HEK293T (cell line): ENCODE data around the gene TSPO2.

ENCODE experiments used
- CTCF ChIA-PET: fragments of 350-600 bp; formaldehyde crosslinking; extraction: SDS; loops from one replicate; lab custom pipeline; 2021; ENCODE audit warnings: antibody characterized with exemption, inconsistent platforms; lab: Yijun Ruan, JAX
- POLR2A ChIA-PET: fragments of 350-600 bp; formaldehyde crosslinking; extraction: SDS; loops from one replicate; lab custom pipeline; 2020; ENCODE audit warnings: antibody characterized with exemption, inconsistent platforms; lab: Yijun Ruan, JAX
- DNase-seq: peaks from one replicate; pipeline ENCODE4 v3.0.0; 2012; ENCODE audit warnings: mixed read lengths; ENCODE audit errors: extremely low spot score
- ARNT ChIP-seq: fragments of 450-650 bp; IDR thresholded peaks from 2 replicates; pipeline ENCODE4 v1.6.1; 2017; ENCODE audit warnings: mild to moderate bottlenecking
- BHLHE40 ChIP-seq: fragments of 450-650 bp; IDR thresholded peaks from 2 replicates; pipeline ENCODE4 v1.6.1; 2016; ENCODE audit warnings: mild to moderate bottlenecking, moderate library complexity, borderline replicate concordance
- CTBP1 ChIP-seq: fragments of 450-650 bp; IDR thresholded peaks from 2 replicates; pipeline ENCODE4 v1.6.1; 2016; ENCODE audit warnings: borderline replicate concordance
- ELF4 ChIP-seq: fragments of 450-650 bp; IDR thresholded peaks from 2 replicates; pipeline ENCODE4 v1.6.1; 2017; ENCODE audit warnings: antibody characterized with exemption
- FOXA1 ChIP-seq: fragments of 450-650 bp; IDR thresholded peaks from 2 replicates; pipeline ENCODE4 v1.6.1; 2016; ENCODE audit warnings: mild to moderate bottlenecking
- FOXK2 ChIP-seq: fragments of 450-650 bp; IDR thresholded peaks from 2 replicates; pipeline ENCODE4 v1.6.1; 2016; ENCODE audit warnings: mild to moderate bottlenecking
- FOXM1 ChIP-seq: fragments of 450-650 bp; IDR thresholded peaks from 2 replicates; pipeline ENCODE4 v1.6.1; 2017; ENCODE audit warnings: mild to moderate bottlenecking, borderline replicate concordance
- HDGF ChIP-seq: fragments of 450-650 bp; IDR thresholded peaks from 2 replicates; pipeline ENCODE4 v1.6.1; 2017; ENCODE audit warnings: antibody characterized with exemption, borderline replicate concordance
- L3MBTL2 ChIP-seq: fragments of 450-650 bp; conservative IDR thresholded peaks from 2 replicates; pipeline ENCODE4 v1.6.1; 2016; ENCODE audit warnings: mild to moderate bottlenecking
- LEF1 ChIP-seq: fragments of 450-650 bp; IDR thresholded peaks from 2 replicates; pipeline ENCODE4 v1.6.1; 2017; ENCODE audit warnings: mild to moderate bottlenecking, borderline replicate concordance
- NFRKB ChIP-seq: fragments of 450-650 bp; IDR thresholded peaks from 2 replicates; pipeline ENCODE4 v1.6.1; 2016; ENCODE audit warnings: mild to moderate bottlenecking, moderate library complexity
- SP1 ChIP-seq: fragments of 450-650 bp; IDR thresholded peaks from 2 replicates; pipeline ENCODE4 v1.6.1; 2017
- SUZ12 ChIP-seq: fragments of 450-650 bp; IDR thresholded peaks from 2 replicates; pipeline ENCODE4 v1.6.1; 2016; ENCODE audit warnings: mild to moderate bottlenecking
- TARDBP ChIP-seq: fragments of 450-650 bp; IDR thresholded peaks from 2 replicates; pipeline ENCODE4 v1.6.1; 2016
- ZNF384 ChIP-seq: fragments of 450-650 bp; IDR thresholded peaks from 2 replicates; pipeline ENCODE4 v1.6.1; 2016
- TF ChIP-seq, protein P1 (sequence below): fragments of 450-650 bp; IDR thresholded peaks from 2 replicates; pipeline ENCODE4 v1.6.1; 2016

The TSPO2 gene

DNA sequence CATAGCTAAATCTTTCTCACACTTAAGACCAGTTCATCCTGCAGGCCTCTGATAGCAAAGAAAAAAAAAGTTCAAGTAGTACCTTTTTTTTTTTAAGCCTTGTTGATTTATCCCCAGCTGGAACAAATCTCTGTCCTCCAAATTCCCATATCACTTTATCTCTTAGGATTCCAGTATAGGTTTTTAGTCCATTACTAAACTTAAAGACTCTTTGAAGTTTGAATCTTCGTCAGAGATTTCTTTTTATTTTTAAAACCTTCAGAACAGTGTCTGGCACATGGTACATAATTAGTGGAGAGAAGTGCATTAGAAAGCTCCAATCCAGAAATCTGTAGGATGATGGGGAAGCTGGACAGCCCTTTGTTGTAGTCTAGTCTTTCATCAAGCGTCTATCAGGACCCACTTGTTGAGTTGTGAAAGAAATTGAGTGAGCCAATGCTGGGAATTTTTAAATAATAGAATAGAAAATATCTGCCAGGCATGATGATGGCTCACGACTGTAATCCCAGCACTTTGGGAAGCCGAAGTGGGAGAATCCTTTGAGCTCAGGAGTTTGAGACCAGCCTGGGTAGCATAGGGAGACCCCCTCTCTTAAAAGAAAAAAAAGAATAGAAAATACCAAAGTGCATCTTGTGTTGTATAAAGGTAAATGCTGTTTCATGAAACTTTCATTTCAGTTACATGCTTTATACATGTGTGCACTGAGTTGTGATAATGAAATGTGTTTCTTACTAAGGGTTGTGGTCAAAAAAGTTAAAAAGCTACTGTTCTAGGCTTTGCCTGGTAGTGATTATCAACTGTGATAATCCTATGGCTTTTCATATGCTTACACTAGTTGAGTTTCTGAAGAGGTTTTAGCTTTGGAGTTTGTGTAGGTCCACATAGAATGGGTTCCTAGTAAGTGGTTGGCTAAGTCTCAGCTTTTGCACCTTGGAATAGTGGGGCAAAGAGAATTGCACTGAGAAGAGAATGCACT lies 33.7 kb downstream of the TSPO2 start:
- TF ChIP-seq SP1 (no peak), ARNT (no peak), FOXM1 (no peak), TARDBP (no peak), FOXA1 (no peak), HDGF (no peak), FOXK2 (no peak), L3MBTL2 (no peak)
- TF ChIP-seq, protein P1, sequence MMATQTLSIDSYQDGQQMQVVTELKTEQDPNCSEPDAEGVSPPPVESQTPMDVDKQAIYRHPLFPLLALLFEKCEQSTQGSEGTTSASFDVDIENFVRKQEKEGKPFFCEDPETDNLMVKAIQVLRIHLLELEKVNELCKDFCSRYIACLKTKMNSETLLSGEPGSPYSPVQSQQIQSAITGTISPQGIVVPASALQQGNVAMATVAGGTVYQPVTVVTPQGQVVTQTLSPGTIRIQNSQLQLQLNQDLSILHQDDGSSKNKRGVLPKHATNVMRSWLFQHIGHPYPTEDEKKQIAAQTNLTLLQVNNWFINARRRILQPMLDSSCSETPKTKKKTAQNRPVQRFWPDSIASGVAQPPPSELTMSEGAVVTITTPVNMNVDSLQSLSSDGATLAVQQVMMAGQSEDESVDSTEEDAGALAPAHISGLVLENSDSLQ: no peak
- ChIA-PET POLR2A (interaction anchor here (1.0 kb wide), 1 partner anchor 48 kb away, joined by 3 read pairs; no protein-coding TSS in a partner anchor), CTCF (interaction anchor here (0.7 to 0.8 kb wide), 2 partner anchors 43 to 203 kb away, joined by 3 to 4 read pairs; no protein-coding TSS in a partner anchor)
- no peak for DNase-seq

DNA sequence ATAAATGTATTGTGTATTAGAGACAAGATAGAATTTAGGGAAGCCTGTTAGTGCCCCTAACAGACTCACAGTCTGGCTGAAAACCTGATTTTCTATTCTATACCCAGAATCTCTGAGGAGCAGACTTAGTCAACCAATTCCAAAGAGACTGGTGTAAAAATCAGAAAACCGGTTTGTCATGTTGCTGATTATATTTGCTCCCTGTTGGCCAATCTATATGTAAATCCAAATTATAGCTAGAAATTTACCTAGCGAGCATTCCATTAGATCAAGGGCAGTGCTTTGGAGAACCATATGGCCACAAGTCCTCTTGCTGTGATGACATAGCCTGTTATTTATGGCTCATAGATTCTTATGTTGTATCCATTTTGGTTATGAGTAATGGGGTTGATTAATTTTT lies 35.3 kb downstream of the TSPO2 start:
- ChIA-PET CTCF (no interaction called here), POLR2A (no interaction called here)
- TF ChIP-seq NFRKB (no peak), ZNF384 (no peak), SP1 (no peak), HDGF (no peak), CTBP1 (no peak), L3MBTL2 (no peak), SUZ12 (no peak), FOXM1 (no peak), FOXK2 (no peak), TARDBP (no peak), LEF1 (no peak), FOXA1 (no peak), ELF4 (no peak), BHLHE40 (no peak), ARNT (no peak)
- TF ChIP-seq, protein P1: no peak
- no peak for DNase-seq

DNA sequence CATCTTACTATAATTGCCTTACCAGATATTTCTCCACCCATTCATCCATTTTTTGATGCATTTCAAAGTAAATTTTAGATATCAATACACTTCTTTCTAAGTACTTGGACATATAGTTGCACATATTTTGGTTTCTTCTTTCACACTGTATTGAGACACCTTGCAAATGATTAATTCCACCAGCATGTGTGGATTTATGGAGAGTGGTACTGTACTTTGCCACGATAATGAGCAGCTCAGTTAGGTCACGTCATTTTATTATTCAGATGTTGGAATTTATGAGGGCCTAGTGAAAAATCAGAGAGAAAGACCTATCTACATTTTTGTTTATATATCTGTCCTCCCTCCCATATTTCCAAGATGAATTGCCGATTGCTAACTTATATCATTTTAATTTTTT lies 35.8 kb downstream of the TSPO2 start:
- CTCF ChIA-PET: no interaction called here
- POLR2A ChIA-PET: no interaction called here
- TF ChIP-seq ELF4 (no peak), L3MBTL2 (no peak), SP1 (no peak), ARNT (no peak), HDGF (no peak), ZNF384 (no peak), TARDBP (no peak), LEF1 (no peak)
- no peak for DNase-seq

- ChIA-PET CTCF (no interaction called here), POLR2A (no interaction called here)
- DNase-seq: no peak
- no peak for TF ChIP-seq FOXA1
- TF ChIP-seq NFRKB: no peak
- no peak for TF ChIP-seq TARDBP
- no peak for TF ChIP-seq ELF4
- TF ChIP-seq SP1: no peak
- no peak for TF ChIP-seq BHLHE40
- TF ChIP-seq SUZ12: no peak
Measured at GRCh38 chr6:41079080-41079479, 36.8 kb downstream of the TSPO2 start.

DNA sequence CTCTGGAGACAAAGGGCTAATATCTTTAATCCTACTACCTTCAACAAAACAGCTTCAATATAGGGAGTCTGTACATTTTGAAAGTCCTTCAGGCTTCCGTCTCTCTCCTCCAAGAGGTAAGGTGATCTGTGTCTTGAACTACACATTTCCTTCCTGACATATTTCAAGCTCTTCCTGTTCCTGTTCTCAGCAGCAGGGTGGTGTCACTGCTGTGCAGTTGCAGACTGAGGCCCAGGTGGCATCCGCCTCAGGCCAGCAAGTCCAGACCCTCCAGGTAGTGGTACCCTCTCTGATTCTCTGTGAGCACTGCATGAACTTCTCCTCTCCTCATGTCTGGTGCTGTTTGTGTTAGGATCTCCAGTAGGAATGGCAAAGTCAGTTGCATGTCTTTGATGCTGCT lies 38.4 kb downstream of the TSPO2 start:
- ChIA-PET POLR2A (no interaction called here), CTCF (no interaction called here)
- no peak for DNase-seq
- no peak for TF ChIP-seq HDGF
- no peak for TF ChIP-seq TARDBP
- no peak for TF ChIP-seq BHLHE40
- TF ChIP-seq SP1: no peak

- CTCF ChIA-PET: no interaction called here
- no peak for TF ChIP-seq FOXM1
- no peak for TF ChIP-seq LEF1
- TF ChIP-seq TARDBP: no peak
- TF ChIP-seq CTBP1: no peak
- no peak for TF ChIP-seq BHLHE40
- TF ChIP-seq SP1: no peak
- no peak for TF ChIP-seq ARNT
- TF ChIP-seq L3MBTL2: no peak
- TF ChIP-seq NFRKB: no peak
- no peak for TF ChIP-seq HDGF
- TF ChIP-seq SUZ12: no peak
- no peak for TF ChIP-seq ELF4
- no peak for DNase-seq
- POLR2A ChIA-PET: no interaction called here
Measured at GRCh38 chr6:41083072-41083471, 40.8 kb downstream of the TSPO2 start.

DNA sequence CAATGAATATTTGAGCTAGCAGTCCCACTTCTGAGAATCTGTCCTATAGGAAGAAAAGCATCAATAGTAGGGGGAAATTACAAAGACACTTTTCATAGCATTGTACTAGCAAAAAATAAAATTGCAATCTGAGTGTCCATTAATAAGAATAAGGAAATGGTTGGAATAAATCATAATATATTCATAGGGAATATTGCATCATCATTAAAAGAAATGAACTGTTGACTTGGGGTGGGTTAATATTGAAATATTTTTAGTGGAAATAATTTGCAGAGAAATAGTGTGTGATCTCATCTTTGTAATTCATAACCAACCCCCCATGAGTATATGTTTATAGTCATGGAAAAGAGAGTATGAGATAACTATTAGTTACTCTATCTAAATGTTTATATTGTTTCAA lies 42.9 kb downstream of the TSPO2 start:
- no peak for TF ChIP-seq LEF1
- TF ChIP-seq ZNF384: no peak
- no peak for TF ChIP-seq ELF4
- TF ChIP-seq, protein P1: no peak
- TF ChIP-seq FOXA1: no peak
- TF ChIP-seq SUZ12: no peak
- no peak for TF ChIP-seq HDGF
- TF ChIP-seq FOXK2: no peak
- no peak for TF ChIP-seq SP1
- TF ChIP-seq BHLHE40: no peak
- POLR2A ChIA-PET: no interaction called here

More for the DNA sequence above, 42.9 kb downstream of the TSPO2 start:
- DNase-seq: no peak
- CTCF ChIA-PET: interaction anchor here (0.6 kb wide), 1 partner anchor 9 kb away, joined by 3 read pairs; no protein-coding TSS in a partner anchor
